SK-N-SH treated with all-trans-retinoic acid at 6 μM for 48 hours (cell line): ENCODE data around the gene ZNF813.
"Not testable (repeated sequence)": the region's sequence is repeated elsewhere in the genome, so short reads cannot be mapped to it uniquely, and the experiment has no call there.

Experiments
- BACH2 ChIP-seq: fragments of 250-450 bp; sonication (Bioruptor Pico); IDR thresholded peaks from 2 replicates; pipeline ENCODE4 v1.9.0; 2021; ENCODE audit warnings: mild to moderate bottlenecking, borderline replicate concordance
- CSDC2 ChIP-seq: fragments of 250-450 bp; sonication (Bioruptor Pico); IDR thresholded peaks from 2 replicates; pipeline ENCODE4 v1.5.0; 2020; ENCODE audit warnings: mild to moderate bottlenecking, moderate library complexity
- ESRRG ChIP-seq: fragments of 250-450 bp; sonication (Bioruptor Pico); IDR thresholded peaks from 2 replicates; pipeline ENCODE4 v1.6.1; 2021; ENCODE audit warnings: mild to moderate bottlenecking
- ISL1 ChIP-seq: fragments of 250-450 bp; sonication (Bioruptor Pico); IDR thresholded peaks from 2 replicates; pipeline ENCODE4 v2.1.2; 2022; ENCODE audit warnings: mild to moderate bottlenecking, moderate library complexity
- RARB ChIP-seq: fragments of 250-450 bp; sonication (Bioruptor Pico); IDR thresholded peaks from 2 replicates; pipeline ENCODE4 v1.8.0; 2021; ENCODE audit warnings: mild to moderate bottlenecking, moderate library complexity
- SNAI2 ChIP-seq: fragments of 250-450 bp; sonication (Bioruptor Pico); IDR thresholded peaks from 2 replicates; pipeline ENCODE4 v1.5.0; 2020; ENCODE audit warnings: mild to moderate bottlenecking, moderate library complexity
- TOX ChIP-seq: fragments of 250-450 bp; sonication (Bioruptor Pico); IDR thresholded peaks from 2 replicates; pipeline ENCODE4 v1.8.0; 2021; ENCODE audit warnings: mild to moderate bottlenecking, moderate library complexity, borderline replicate concordance
- ZC3H10 ChIP-seq: fragments of 250-450 bp; sonication (Bioruptor Pico); IDR thresholded peaks from 2 replicates; pipeline ENCODE4 v1.5.1; 2021; ENCODE audit warnings: mild to moderate bottlenecking, moderate library complexity
- ZFP3 ChIP-seq: fragments of 250-450 bp; sonication (Bioruptor Pico); IDR thresholded peaks from 2 replicates; pipeline ENCODE4 v1.5.0; 2020; ENCODE audit warnings: mild to moderate bottlenecking, moderate library complexity
- ZFP30 ChIP-seq: fragments of 450-650 bp; formaldehyde crosslinking; IDR thresholded peaks from 2 replicates; pipeline ENCODE4 v1.5.0; 2022; ENCODE audit warnings: mild to moderate bottlenecking, moderate library complexity
- ZNF565 ChIP-seq: fragments of 450-650 bp; formaldehyde crosslinking; conservative IDR thresholded peaks from 2 replicates; pipeline ENCODE4 v1.5.0; 2020; ENCODE audit warnings: low read depth, mild to moderate bottlenecking, moderate library complexity
- TF ChIP-seq, protein P1 (sequence below): fragments of 250-450 bp; sonication (Bioruptor Pico); IDR thresholded peaks from 2 replicates; pipeline ENCODE4 v1.5.1; 2020; ENCODE audit warnings: low read depth, mild to moderate bottlenecking, moderate library complexity
- TF ChIP-seq, protein P2 (sequence below): fragments of 250-450 bp; sonication (Bioruptor Pico); IDR thresholded peaks from 2 replicates; pipeline ENCODE4 v1.8.0; 2020; ENCODE audit warnings: mild to moderate bottlenecking, moderate library complexity, borderline replicate concordance
- TF ChIP-seq, protein P3 (sequence below): fragments of 250-450 bp; sonication (Bioruptor Pico); IDR thresholded peaks from 2 replicates; pipeline ENCODE4 v1.5.0; 2020; ENCODE audit warnings: mild to moderate bottlenecking, moderate library complexity

DNA sequence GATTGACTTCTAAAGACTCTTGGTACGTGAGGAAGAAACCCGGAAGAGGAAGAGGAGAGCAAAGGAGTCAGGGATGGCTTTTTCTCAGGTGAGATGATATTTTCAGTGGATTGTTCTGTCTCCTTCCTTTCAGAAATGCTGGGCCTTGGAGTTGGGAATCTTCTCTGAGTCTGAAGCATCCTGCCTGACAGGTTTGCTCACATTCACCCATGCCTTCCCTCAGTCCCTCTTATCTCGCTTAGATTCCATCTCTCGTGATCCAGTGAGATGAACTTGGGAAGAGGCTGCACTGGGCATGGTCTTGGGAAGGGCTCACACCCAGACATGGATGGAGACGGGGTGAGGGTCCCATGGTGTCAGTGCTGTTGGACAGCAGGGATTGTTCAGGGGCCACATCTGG is 20.3 kb upstream of the ZNF813 start:
- not testable (repeated sequence) for TF ChIP-seq ZFP30 (CRISPR knock-in tag); BACH2; ZNF565; CSDC2 (CRISPR knock-in tag); SNAI2 (CRISPR knock-in tag); ISL1 (CRISPR knock-in tag); TOX (CRISPR knock-in tag); RARB (CRISPR knock-in tag); ESRRG (CRISPR knock-in tag); ZC3H10 (CRISPR knock-in tag); ZFP3 (CRISPR knock-in tag)
- TF ChIP-seq, protein P1, sequence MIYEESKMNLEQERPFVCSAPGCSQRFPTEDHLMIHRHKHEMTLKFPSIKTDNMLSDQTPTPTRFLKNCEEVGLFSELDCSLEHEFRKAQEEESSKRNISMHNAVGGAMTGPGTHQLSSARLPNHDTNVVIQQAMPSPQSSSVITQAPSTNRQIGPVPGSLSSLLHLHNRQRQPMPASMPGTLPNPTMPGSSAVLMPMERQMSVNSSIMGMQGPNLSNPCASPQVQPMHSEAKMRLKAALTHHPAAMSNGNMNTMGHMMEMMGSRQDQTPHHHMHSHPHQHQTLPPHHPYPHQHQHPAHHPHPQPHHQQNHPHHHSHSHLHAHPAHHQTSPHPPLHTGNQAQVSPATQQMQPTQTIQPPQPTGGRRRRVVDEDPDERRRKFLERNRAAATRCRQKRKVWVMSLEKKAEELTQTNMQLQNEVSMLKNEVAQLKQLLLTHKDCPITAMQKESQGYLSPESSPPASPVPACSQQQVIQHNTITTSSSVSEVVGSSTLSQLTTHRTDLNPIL, result not testable (repeated sequence)
- TF ChIP-seq, protein P2, sequence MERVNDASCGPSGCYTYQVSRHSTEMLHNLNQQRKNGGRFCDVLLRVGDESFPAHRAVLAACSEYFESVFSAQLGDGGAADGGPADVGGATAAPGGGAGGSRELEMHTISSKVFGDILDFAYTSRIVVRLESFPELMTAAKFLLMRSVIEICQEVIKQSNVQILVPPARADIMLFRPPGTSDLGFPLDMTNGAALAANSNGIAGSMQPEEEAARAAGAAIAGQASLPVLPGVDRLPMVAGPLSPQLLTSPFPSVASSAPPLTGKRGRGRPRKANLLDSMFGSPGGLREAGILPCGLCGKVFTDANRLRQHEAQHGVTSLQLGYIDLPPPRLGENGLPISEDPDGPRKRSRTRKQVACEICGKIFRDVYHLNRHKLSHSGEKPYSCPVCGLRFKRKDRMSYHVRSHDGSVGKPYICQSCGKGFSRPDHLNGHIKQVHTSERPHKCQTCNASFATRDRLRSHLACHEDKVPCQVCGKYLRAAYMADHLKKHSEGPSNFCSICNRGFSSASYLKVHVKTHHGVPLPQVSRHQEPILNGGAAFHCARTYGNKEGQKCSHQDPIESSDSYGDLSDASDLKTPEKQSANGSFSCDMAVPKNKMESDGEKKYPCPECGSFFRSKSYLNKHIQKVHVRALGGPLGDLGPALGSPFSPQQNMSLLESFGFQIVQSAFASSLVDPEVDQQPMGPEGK (CRISPR knock-in tag), result not testable (repeated sequence)
- TF ChIP-seq, protein P3, sequence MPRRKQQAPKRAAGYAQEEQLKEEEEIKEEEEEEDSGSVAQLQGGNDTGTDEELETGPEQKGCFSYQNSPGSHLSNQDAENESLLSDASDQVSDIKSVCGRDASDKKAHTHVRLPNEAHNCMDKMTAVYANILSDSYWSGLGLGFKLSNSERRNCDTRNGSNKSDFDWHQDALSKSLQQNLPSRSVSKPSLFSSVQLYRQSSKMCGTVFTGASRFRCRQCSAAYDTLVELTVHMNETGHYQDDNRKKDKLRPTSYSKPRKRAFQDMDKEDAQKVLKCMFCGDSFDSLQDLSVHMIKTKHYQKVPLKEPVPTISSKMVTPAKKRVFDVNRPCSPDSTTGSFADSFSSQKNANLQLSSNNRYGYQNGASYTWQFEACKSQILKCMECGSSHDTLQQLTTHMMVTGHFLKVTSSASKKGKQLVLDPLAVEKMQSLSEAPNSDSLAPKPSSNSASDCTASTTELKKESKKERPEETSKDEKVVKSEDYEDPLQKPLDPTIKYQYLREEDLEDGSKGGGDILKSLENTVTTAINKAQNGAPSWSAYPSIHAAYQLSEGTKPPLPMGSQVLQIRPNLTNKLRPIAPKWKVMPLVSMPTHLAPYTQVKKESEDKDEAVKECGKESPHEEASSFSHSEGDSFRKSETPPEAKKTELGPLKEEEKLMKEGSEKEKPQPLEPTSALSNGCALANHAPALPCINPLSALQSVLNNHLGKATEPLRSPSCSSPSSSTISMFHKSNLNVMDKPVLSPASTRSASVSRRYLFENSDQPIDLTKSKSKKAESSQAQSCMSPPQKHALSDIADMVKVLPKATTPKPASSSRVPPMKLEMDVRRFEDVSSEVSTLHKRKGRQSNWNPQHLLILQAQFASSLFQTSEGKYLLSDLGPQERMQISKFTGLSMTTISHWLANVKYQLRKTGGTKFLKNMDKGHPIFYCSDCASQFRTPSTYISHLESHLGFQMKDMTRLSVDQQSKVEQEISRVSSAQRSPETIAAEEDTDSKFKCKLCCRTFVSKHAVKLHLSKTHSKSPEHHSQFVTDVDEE (CRISPR knock-in tag), result not testable (repeated sequence)
